GM19193 (cell line): ENCODE results near the gene FFAR2.

Experiments used
- POLR2A ChIP-seq: IDR thresholded peaks from 4 replicates; pipeline ENCODE4 v1.6.1; 2011; ENCODE audit not compliant: insufficient read depth, insufficient read length; ENCODE audit errors: extremely low read depth

Gene FFAR2

GRCh38 chr19:35462476-35462953 is 14.5 kb downstream of the FFAR2 start:
- TF ChIP-seq POLR2A, result no peak

- TF ChIP-seq POLR2A, result no peak
Measured at GRCh38 chr19:35466259-35466658, 18.2 kb downstream of the FFAR2 start.

DNA sequence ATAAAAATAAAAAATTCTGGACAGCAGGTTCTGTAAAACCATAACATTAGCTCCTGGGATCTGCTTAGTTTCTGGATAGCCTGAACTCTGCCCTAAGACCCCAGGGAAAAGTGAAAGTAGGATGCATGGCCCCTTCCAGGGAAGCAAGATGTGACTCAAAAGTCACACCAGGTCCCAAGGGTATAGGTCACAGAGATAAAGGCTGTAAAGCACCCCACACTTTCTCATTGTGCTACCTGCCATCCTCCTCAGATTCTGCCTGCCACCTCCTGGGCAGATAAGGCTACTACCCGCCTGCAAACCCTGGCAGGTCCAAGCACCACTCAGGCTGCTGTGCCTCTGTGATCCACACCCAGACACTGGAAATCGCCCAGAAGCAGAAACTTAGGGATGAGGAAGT is 20.6 kb downstream of the FFAR2 start:
- no peak for TF ChIP-seq POLR2A

- TF ChIP-seq POLR2A, result no peak
Measured at GRCh38 chr19:35470128-35470527, 22.1 kb downstream of the FFAR2 start.

DNA sequence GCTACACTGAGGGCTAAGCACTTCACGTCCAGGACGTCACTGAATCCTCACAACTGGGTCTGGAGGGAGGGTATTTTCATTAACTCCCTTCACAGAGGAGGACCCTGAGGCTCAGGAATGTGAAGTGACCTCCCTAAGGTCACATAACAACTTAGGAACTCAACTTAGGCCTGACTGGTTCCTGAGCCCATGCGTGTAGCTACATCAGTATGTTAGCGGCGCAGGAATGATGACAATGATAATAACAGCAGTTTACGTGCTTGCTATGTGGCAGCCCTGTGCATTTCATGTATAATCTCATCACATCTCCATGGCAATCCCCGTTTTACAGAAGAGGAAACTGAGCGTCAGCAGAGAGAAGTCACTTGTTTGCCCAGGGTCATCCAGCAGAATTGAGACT is 23.9 kb downstream of the FFAR2 start:
- TF ChIP-seq POLR2A, result no peak

GRCh38 chr19:35474104-35474503 is 26.0 kb downstream of the FFAR2 start:
- no peak for TF ChIP-seq POLR2A

DNA sequence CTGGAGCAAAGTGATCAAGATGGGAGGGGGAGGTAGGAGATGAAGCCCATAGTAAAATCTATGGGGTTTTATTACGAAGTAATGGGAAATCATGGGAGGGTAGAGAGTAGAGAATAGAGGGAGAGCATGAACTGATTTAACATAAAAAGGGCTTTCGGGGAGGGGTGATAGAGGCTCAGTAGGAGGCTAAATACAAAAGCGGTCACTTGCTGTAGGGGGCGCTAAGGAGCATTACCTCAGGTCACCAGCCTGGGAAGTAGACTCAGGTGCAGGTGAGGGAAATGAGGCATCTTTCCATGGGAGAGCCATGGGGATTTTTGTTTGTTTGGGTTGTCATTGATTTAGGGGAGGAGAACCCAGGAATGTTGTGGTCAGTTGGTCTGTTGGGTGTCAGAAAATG is 28.1 kb downstream of the FFAR2 start:
- no peak for TF ChIP-seq POLR2A

DNA sequence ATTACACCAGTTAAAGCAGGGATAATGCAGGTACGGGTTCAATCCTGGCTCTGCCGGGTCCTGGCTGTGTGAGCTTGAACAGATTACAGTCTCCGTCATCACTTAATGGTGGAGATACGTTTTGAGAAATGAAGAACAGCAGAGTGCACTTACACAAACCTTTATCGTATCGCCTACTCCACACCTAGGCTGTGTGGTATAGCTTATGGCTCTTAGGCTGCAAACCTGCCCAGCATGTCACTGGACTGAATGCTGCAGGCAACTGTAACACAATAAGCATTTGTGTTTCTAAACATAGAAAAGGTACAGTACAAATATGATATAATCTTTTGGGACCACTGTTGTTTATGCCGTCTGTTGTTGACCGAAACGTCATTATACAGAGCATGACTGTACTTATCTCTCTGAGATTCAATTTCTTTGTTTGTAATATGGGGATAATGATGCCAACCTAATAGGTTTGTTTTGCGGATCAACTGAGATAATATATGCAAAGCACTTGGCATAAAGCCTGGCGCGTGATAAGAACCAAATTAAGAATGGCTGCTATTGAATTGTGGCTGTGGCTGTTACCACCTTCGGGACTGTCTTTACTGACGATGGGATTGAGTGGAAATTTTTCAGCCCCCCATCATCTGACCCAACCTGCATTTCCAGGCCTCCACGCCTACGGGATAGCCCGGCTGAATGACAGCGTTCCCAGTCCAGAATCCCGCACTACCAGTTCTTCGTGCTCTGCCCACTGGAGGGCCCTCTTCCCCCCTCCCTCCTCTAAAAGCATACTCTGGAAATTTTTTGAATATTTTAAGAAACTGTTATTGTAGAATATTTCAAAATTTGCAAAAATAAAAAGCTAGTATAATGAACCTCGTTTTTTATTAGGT is 31.0 kb downstream of the FFAR2 start:
- TF ChIP-seq POLR2A, result no peak

DNA sequence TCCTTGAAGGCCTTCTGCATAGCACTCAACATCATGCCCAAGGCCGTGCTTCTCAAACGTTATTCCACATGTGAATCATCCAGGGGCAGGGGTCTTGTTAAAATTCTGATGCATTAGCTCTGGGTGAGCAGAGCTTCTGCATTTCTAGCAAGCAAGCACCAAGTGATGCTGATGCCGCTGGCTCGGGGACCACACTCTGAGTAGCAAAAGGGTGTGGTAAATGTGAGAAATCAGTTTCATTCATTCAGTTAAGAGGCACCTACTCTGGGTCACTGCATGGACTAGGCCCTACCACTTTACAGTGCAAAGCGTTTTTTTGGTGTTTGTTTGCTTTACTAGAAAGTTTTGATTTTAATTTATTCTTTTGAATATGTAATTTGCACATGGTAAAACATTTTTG is 35.0 kb downstream of the FFAR2 start:
- no peak for TF ChIP-seq POLR2A

GRCh38 chr19:35484252-35485036 is 36.4 kb downstream of the FFAR2 start:
- TF ChIP-seq POLR2A, result no peak

DNA sequence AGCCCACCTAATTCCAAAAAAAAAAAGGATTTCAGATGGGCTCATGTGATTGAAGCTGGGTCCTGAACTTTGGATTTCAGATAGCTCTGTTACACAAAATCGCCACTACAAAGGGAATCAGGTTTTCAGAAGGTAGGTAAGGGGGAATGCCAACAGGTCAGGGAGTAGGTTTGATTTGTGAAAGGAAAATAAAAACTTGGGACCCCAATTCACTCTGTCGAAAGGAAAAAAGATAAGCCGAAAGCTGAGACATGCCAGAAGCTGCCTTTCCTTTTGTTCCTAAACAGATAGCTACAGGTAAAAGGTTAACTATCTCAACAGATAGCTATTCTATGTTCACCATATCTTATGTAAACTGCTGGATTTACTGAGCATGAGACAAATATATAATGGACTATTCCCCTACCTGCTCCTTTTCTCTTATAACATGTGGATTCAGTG is 38.2 kb downstream of the FFAR2 start:
- no peak for TF ChIP-seq POLR2A

DNA sequence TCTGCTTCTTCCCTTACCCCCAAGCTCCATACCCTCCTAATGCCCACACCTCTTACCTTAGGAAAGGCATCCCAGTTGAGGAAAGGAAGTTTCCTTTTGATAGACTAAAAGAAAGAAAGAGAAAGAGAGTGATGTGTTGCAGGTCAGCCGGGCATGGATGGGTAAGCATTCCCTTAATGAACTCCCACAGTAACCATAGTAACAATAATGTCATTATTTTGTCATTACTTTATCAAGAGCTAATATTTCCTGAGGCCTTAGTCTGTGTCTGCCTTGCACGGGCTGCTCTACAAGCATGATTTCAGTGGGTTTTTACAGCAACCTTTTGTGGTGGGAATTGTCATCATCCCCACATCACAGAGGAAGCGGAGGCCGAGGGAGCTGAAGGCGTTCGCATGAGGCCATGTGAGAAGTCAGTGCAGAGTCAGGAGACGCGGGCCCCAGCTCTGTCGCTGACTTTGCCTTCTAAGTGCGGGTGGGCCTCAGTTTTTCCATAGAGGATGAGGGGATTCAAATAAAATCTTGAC is 39.7 kb downstream of the FFAR2 start:
- TF ChIP-seq POLR2A, result no peak

DNA sequence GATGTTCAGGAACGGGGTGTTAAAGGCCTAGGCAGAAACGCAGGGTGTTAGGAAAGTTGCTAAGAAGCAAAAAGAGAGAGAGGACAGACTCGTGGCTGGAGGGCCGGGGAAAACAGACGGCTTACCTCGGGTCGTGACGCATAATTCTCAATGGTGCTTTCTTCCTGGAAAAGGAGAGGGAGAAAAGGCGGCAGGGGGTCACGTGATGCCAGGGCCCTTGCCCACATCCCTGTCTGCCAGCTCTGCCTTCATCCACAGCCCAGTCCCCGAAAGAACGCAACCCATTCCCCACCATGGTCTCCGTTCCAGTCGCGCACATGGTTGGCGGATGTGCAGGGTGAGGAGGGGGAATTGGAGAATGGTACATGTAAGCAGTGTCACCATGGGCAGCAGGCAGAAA is 40.6 kb downstream of the FFAR2 start:
- no peak for TF ChIP-seq POLR2A

- no peak for TF ChIP-seq POLR2A
Measured at GRCh38 chr19:35490364-35490763, 42.3 kb downstream of the FFAR2 start, which contains the start of gene KRTDAP. KRTDAP (minus strand) TSS chr19:35490464; CDS start chr19:35490442, 22 bp downstream.

DNA sequence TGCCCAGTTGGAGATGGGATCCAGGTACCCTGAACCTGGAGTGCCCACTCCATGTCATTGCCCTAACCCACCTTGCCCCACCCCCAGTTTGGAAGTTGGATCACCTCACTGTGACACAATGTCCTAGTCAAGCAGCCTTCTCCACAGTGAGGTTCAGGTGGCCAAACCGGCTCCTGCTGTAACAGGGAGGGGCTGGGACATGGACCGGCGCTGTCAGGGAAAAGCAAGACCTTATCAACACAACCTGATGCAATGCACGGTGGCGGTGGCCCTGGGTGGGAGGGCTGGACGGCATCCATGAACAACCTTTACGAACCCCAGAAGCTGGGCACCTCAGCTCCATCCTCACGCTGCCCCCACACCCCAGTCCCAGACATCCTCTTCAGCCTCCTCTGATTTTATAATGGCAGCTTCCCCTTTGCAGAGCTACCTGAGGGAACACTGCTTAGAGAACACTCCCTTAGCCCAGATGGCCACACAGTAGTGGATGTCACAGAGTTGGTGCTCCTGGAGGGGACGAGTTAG is 43.8 kb downstream of the FFAR2 start:
- TF ChIP-seq POLR2A, result no peak
